ENCODE results near the gene DRC1.

DNA sequence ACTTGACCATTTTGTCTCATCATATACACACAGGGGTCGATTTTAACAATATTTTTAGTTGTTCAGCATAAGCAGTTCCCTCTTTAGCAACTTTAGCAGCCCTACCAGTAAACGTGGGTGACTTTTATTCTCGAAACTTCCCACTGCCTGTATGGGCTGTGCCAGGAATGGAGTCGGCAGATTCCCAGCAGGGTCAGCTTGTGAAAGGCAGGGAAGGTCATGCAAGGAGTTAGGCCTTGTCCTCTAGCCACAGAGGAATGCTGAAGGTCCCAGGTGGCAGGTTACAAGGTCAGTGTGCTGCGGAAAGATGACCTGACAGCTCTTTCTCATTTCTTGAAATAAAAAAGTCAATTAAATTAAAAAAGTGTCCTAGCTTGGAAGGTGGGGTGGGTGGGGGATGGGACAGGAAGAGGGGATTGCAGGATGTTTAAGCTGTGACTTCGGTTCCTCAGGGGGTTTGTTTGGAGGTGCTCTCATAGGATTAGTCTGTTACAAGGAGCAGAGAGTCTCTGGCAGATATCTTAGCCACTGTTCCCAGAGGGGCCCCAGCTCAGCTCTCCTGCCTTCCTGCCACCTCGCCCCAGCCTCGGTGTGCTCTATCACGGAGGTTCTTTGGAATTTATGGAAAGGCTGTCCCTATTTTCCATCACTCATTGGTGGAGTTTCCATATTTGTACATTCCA, 21.4 kb downstream of the DRC1 start:
- TF ChIP-seq, protein P1, sequence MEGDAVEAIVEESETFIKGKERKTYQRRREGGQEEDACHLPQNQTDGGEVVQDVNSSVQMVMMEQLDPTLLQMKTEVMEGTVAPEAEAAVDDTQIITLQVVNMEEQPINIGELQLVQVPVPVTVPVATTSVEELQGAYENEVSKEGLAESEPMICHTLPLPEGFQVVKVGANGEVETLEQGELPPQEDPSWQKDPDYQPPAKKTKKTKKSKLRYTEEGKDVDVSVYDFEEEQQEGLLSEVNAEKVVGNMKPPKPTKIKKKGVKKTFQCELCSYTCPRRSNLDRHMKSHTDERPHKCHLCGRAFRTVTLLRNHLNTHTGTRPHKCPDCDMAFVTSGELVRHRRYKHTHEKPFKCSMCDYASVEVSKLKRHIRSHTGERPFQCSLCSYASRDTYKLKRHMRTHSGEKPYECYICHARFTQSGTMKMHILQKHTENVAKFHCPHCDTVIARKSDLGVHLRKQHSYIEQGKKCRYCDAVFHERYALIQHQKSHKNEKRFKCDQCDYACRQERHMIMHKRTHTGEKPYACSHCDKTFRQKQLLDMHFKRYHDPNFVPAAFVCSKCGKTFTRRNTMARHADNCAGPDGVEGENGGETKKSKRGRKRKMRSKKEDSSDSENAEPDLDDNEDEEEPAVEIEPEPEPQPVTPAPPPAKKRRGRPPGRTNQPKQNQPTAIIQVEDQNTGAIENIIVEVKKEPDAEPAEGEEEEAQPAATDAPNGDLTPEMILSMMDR (IDR thresholded peaks at IDR 0.05), result no peak
- no peak for TF ChIP-seq POLR2A (IDR thresholded peaks at IDR 0.05; ENCODE audit: low read depth)
- no peak for TF ChIP-seq EP300 (IDR thresholded peaks at IDR 0.05)
- TF ChIP-seq POLR2AphosphoS5 (IDR thresholded peaks at IDR 0.05), result no peak

All from esophagus muscularis mucosa (tissue), 4 donors.